H9 (cell line): ENCODE results near the gene HLA-DRB1. TPM values are rescaled to one million over a fixed set of nuclear protein-coding genes. Genes with fewer than 3 reads are reported as not detected.

Experiments used
- DNase-seq: peaks from one replicate; pipeline ENCODE4 v3.0.0-alpha.2; 2017
- H2AFZ ChIP-seq: one replicate; pipeline ENCODE4 v1.6.1; 2013; ENCODE audit warnings: mild to moderate bottlenecking, low read length, control low read depth, moderate library complexity
- H2AK5ac ChIP-seq: 2 replicates; pipeline ENCODE4 v1.6.1; 2013; ENCODE audit warnings: low read length, control low read depth, mixed read lengths; ENCODE audit not compliant: insufficient read length
- H2BK120ac ChIP-seq: one replicate; pipeline ENCODE4 v1.6.1; 2013; ENCODE audit warnings: low read depth, mild to moderate bottlenecking, low read length, control low read depth, inconsistent platforms; ENCODE audit not compliant: poor library complexity, severe bottlenecking
- H2BK12ac ChIP-seq: 2 replicates; pipeline ENCODE4 v1.6.1; 2013; ENCODE audit warnings: low read length, control low read depth, mixed read lengths, low read depth; ENCODE audit not compliant: insufficient read length
- H2BK15ac ChIP-seq: 2 replicates; pipeline ENCODE4 v1.6.1; 2013; ENCODE audit warnings: low read depth, low read length, control low read depth
- H2BK20ac ChIP-seq: one replicate; pipeline ENCODE4 v1.6.1; 2013; ENCODE audit warnings: low read depth, mild to moderate bottlenecking, low read length, control low read depth, inconsistent platforms; ENCODE audit not compliant: poor library complexity, severe bottlenecking
- H2BK5ac ChIP-seq: 2 replicates; pipeline ENCODE4 v1.6.1; 2013; ENCODE audit warnings: low read length, control low read depth, mixed read lengths; ENCODE audit not compliant: insufficient read length
- H3K14ac ChIP-seq: 2 replicates; pipeline ENCODE4 v1.6.1; 2013; ENCODE audit warnings: low read length, control low read depth; ENCODE audit not compliant: insufficient read depth
- H3K18ac ChIP-seq: 2 replicates; pipeline ENCODE4 v1.6.1; 2013; ENCODE audit warnings: low read depth, mild to moderate bottlenecking, mixed read lengths, low read length, control low read depth; ENCODE audit not compliant: insufficient read length
- H3K23ac ChIP-seq: 2 replicates; pipeline ENCODE4 v1.6.1; 2013; ENCODE audit warnings: low read length, control low read depth, mixed read lengths, low read depth; ENCODE audit not compliant: insufficient read length
- H3K23me2 ChIP-seq: 2 replicates; pipeline ENCODE4 v1.6.1; 2013; ENCODE audit warnings: low read depth, mild to moderate bottlenecking, mixed read lengths, low read length, control low read depth; ENCODE audit not compliant: insufficient read length, poor library complexity, severe bottlenecking
- H3K27ac ChIP-seq: 2 replicates; pipeline ENCODE4 v1.5.1; 2013; ENCODE audit warnings: low read length, control low read depth, mixed read lengths, low read depth; ENCODE audit not compliant: insufficient read length
- H3K27me3 ChIP-seq: 2 replicates; pipeline ENCODE4 v1.6.1; 2013; ENCODE audit warnings: low read length, control low read depth, inconsistent platforms; ENCODE audit not compliant: insufficient read depth
- H3K4ac ChIP-seq: 2 replicates; pipeline ENCODE4 v1.6.1; 2013; ENCODE audit warnings: low read depth, mild to moderate bottlenecking, control low read depth, inconsistent platforms, low read length, moderate library complexity
- H3K4me1 ChIP-seq: 2 replicates; pipeline ENCODE4 v1.6.1; 2013; ENCODE audit warnings: low read length, control low read depth, inconsistent platforms; ENCODE audit not compliant: insufficient read depth
- H3K4me2 ChIP-seq: 2 replicates; pipeline ENCODE4 v1.6.1; 2013; ENCODE audit warnings: low read length, control low read depth, mixed read lengths; ENCODE audit not compliant: insufficient read length, insufficient read depth
- H3K56ac ChIP-seq: 2 replicates; pipeline ENCODE4 v1.6.1; 2013; ENCODE audit warnings: low read depth, mild to moderate bottlenecking, mixed read lengths, low read length, control low read depth; ENCODE audit not compliant: insufficient read length
- H3K79me1 ChIP-seq: 2 replicates; pipeline ENCODE4 v1.6.1; 2013; ENCODE audit warnings: low read depth, mild to moderate bottlenecking, moderate library complexity, low read length, control low read depth, inconsistent platforms; ENCODE audit not compliant: insufficient read depth, poor library complexity, severe bottlenecking
- H3K79me2 ChIP-seq: 2 replicates; pipeline ENCODE4 v1.6.1; 2013; ENCODE audit warnings: low read length, control low read depth, inconsistent platforms; ENCODE audit not compliant: insufficient read depth
- H3K9ac ChIP-seq: 2 replicates; pipeline ENCODE4 v1.6.1; 2013; ENCODE audit warnings: low read length, control low read depth, mixed read lengths; ENCODE audit not compliant: insufficient read length; ENCODE audit errors: extremely low read depth
- H3K9me3 ChIP-seq: one replicate; pipeline ENCODE4 v1.6.1; 2013; ENCODE audit warnings: low read depth, low read length, inconsistent platforms; ENCODE audit not compliant: control insufficient read depth
- H3T11ph ChIP-seq: one replicate; pipeline ENCODE4 v1.6.1; 2013; ENCODE audit warnings: mild to moderate bottlenecking, low read length, control low read depth, inconsistent platforms
- H4K20me1 ChIP-seq: one replicate; pipeline ENCODE4 v1.6.1; 2013; ENCODE audit not compliant: control insufficient read depth, insufficient read length, insufficient read depth
- H4K5ac ChIP-seq: 2 replicates; pipeline ENCODE4 v1.6.1; 2013; ENCODE audit warnings: low read depth, mild to moderate bottlenecking, mixed read lengths, low read length, control low read depth; ENCODE audit not compliant: insufficient read length
- H4K8ac ChIP-seq: replicated peaks from 2 replicates; pipeline ENCODE4 v1.6.1; 2013; ENCODE audit warnings: low read length, control low read depth, mixed read lengths, low read depth; ENCODE audit not compliant: insufficient read length
- H4K91ac ChIP-seq: 2 replicates; pipeline ENCODE4 v1.6.1; 2013; ENCODE audit warnings: low read depth, mild to moderate bottlenecking, moderate library complexity, mixed read lengths, low read length, control low read depth; ENCODE audit not compliant: insufficient read length
- H3K27ac Mint-ChIP-seq, 3 experiments: 2 replicates in 2 of 3; 3 replicates in 1 of 3; pipeline ENCODE4 v1.8.0; 2020 to 2021; ENCODE audit warnings: mixed read lengths in 3 of 3, mild to moderate bottlenecking in 1 of 3, moderate library complexity in 1 of 3
- H3K27me3 Mint-ChIP-seq: 2 replicates; pipeline ENCODE4 v1.8.0; 2021; ENCODE audit warnings: low read depth, mild to moderate bottlenecking, moderate library complexity, mixed read lengths
- H3K36me3 Mint-ChIP-seq, 3 experiments: 2 replicates in 2 of 3; 3 replicates in 1 of 3; pipeline ENCODE4 v1.8.0; 2020 to 2021; ENCODE audit warnings: low read depth in 3 of 3, mixed read lengths in 3 of 3; ENCODE audit not compliant: insufficient read depth in 1 of 3
- H3K4me1 Mint-ChIP-seq, 2 experiments: 2 replicates each; pipeline ENCODE4 v1.8.0; 2020; ENCODE audit warnings: mixed read lengths in 2 of 2
- H3K4me3 Mint-ChIP-seq, 2 experiments: 2 replicates in 1 of 2; 3 replicates in 1 of 2; pipeline ENCODE4 v1.8.0; 2020 to 2021; ENCODE audit warnings: mild to moderate bottlenecking in 2 of 2, mixed read lengths in 2 of 2, moderate library complexity in 1 of 2
- H3K9me3 Mint-ChIP-seq, 2 experiments: 2 replicates in 1 of 2; 3 replicates in 1 of 2; pipeline ENCODE4 v1.8.0; 2020; ENCODE audit warnings: mild to moderate bottlenecking in 2 of 2, mixed read lengths in 2 of 2, moderate library complexity in 1 of 2
- WGBS: extraction: QIAGEN DNeasy Blood & Tissue Kit; methylation state at CpG from one replicate; pipeline ENCODE4 v1.1.7; 2013; ENCODE audit warnings: missing lambda C conversion rate, low lambda C conversion rate, mixed read lengths; ENCODE audit not compliant: insufficient read length; ENCODE audit errors: extremely low coverage; 5-methylcytosine and 5-hydroxymethylcytosine counted together
- total RNA-seq: library from RNA; stranded (reverse); gene quantifications from 2 replicates; pipeline ENCODE4 v1.2.1, GENCODE V29; 2021
- TF ChIP-seq, protein P1 (sequence below): fragments of 200-600 bp; sonication (generic); conservative IDR thresholded peaks from 3 replicates; pipeline ENCODE4 v1.8.0; 2021; ENCODE audit warnings: antibody characterized with exemption, mild to moderate bottlenecking

HLA-DRB1 gene
- total RNA-seq, 1 experiment from 2014 or later = 25.9 TPM

GRCh38 chr6:32568561-32568960 lies 21.1 kb downstream of the HLA-DRB1 start:
- H3K4me3 Mint-ChIP-seq = no peak overlapping the region
- TF ChIP-seq, protein P1, sequence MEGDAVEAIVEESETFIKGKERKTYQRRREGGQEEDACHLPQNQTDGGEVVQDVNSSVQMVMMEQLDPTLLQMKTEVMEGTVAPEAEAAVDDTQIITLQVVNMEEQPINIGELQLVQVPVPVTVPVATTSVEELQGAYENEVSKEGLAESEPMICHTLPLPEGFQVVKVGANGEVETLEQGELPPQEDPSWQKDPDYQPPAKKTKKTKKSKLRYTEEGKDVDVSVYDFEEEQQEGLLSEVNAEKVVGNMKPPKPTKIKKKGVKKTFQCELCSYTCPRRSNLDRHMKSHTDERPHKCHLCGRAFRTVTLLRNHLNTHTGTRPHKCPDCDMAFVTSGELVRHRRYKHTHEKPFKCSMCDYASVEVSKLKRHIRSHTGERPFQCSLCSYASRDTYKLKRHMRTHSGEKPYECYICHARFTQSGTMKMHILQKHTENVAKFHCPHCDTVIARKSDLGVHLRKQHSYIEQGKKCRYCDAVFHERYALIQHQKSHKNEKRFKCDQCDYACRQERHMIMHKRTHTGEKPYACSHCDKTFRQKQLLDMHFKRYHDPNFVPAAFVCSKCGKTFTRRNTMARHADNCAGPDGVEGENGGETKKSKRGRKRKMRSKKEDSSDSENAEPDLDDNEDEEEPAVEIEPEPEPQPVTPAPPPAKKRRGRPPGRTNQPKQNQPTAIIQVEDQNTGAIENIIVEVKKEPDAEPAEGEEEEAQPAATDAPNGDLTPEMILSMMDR = no peak
- no peak overlapping the region for H2AK5ac ChIP-seq
- H3K27me3 Mint-ChIP-seq = peaks cover 5% of the 10 kb centered on the region; the same call in 1 of the 2 replicates
- H3K36me3 Mint-ChIP-seq = 0 out of 7 replicates have a peak, but pooled peaks cover 0 to 5% (median 4%) of the 10 kb centered on the region in 3 experiments
- H3T11ph ChIP-seq = no peak overlapping the region
- H3K79me2 ChIP-seq = no peaks in the 10 kb centered on the region
- no peak overlapping the region for H2BK12ac ChIP-seq
- H4K5ac ChIP-seq = no peak overlapping the region
- no peak overlapping the region for H3K18ac ChIP-seq
- H3K9me3 Mint-ChIP-seq = peaks cover 0 to 17% of the 10 kb centered on the region in 2 experiments; a peak in 4 of 5 replicates
- no peak overlapping the region for H3K9ac ChIP-seq
- H3K27ac Mint-ChIP-seq = no peak overlapping the region
- H3K4ac ChIP-seq = no peak overlapping the region
- no peaks in the 10 kb centered on the region for H3K9me3 ChIP-seq
- H3K4me1 ChIP-seq = no peaks in the 10 kb centered on the region
- no peaks in the 10 kb centered on the region for H3K27me3 ChIP-seq
- no peak overlapping the region for H2BK120ac ChIP-seq
- no peak overlapping the region for H2BK5ac ChIP-seq
- no peak for DNase-seq
- H2BK15ac ChIP-seq = no peak overlapping the region
- no peak overlapping the region for H4K8ac ChIP-seq
- no peak overlapping the region for H2BK20ac ChIP-seq
- H2AFZ ChIP-seq = no peak overlapping the region
- H3K79me1 ChIP-seq = no peaks in the 10 kb centered on the region
- H3K27ac ChIP-seq = no peak overlapping the region
- H3K14ac ChIP-seq = no peak overlapping the region
- no peak overlapping the region for H3K23ac ChIP-seq
- H4K91ac ChIP-seq = no peak overlapping the region
- WGBS = no CpG with 5 or more reads among the region's 6 CpGs
- no peak overlapping the region for H3K56ac ChIP-seq
- no peak overlapping the region for H3K4me2 ChIP-seq
- H3K23me2 ChIP-seq = no peaks in the 10 kb centered on the region
- H3K4me1 Mint-ChIP-seq = peaks cover 13 to 14% of the 10 kb centered on the region in 2 experiments
- H4K20me1 ChIP-seq = no peaks in the 10 kb centered on the region
